ENCODE measurements around the gene ADGRA1.

The ADGRA1 gene, protein sequence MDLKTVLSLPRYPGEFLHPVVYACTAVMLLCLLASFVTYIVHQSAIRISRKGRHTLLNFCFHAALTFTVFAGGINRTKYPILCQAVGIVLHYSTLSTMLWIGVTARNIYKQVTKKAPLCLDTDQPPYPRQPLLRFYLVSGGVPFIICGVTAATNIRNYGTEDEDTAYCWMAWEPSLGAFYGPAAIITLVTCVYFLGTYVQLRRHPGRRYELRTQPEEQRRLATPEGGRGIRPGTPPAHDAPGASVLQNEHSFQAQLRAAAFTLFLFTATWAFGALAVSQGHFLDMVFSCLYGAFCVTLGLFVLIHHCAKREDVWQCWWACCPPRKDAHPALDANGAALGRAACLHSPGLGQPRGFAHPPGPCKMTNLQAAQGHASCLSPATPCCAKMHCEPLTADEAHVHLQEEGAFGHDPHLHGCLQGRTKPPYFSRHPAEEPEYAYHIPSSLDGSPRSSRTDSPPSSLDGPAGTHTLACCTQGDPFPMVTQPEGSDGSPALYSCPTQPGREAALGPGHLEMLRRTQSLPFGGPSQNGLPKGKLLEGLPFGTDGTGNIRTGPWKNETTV

DNA sequence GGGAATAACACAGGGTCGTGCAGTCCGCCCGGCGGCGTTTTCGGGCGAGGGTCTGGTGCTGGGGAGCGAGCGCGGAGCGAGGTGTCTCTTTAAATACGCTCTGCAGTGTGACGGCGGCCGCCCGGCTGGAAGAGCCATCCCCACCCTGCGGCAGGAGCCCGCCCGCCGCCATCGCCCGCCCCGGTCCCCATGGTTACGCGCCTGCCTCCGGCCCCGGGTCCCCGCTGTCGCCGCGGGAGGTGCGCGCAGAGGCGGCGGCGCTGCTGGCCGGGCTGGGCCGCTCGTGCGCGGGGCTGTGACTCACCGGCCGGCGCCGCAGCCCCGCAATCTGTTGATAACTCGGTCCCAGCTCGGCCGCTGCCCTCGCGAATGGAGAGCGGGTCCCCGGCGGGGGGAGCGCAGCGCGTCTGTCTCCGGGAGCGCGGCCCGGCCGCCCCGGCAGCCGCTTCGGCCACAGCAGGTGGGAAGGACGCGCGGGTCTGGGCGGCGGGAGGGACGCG lies at the start of gene ADGRA1:
TSS of gene ADGRA1 (plus strand) at position 246 of the 500 bp plus-strand sequence. CDS start 986 bp downstream, outside the sequence.
- TF ChIP-seq RAD21 (IDR thresholded peaks at IDR 0.05; ENCODE audit: low read depth) (no peak), TCF12 (IDR thresholded peaks at IDR 0.05; ENCODE audit: low read depth) (no peak)

DNA sequence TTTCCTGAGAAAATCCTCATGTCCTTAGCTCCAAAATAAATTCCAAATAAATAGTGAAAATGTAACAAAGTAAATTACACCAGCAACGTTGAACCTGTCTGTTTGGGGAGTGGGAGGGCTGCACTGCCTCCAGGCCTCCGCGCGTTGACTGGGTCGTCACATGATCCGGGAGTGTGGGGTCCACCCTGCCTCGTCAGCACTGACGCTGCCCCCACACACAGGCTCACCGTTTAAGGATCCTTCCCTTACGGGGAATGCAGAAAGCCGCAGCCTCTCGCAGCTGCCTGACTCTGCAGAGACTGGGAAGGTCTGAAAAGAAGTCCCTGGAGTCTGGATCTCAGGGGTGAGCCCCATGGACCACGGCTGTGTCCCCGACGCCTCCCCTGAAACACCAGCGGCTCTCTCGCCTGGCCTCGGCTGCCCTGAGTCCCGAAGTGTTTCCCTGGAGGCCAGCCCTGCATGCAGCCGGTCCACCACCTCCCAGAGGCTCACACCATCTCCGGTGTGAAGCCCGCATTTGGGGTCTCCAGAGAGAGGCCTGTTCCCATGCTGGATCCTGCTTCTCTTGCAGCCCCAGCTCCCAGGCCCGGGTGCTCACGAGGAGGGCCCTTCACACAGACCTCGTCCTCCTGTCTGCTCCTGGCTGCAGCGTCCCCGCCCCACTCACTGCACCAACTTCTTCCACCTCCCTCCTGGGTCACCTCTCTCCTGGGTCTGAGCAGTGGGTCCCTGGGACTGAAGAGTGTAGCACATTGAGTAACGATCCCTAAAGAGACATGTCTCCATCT lies 49.5 kb upstream of the ADGRA1 start:
- TF ChIP-seq NFIC (IDR thresholded peaks at IDR 0.05) (no peak), TCF12 (IDR thresholded peaks at IDR 0.05; ENCODE audit: low read depth) (no peak), YY1 (IDR thresholded peaks at IDR 0.05; ENCODE audit: low read depth) (no peak), TEAD4 (IDR thresholded peaks at IDR 0.05) (no peak), TAF1 (IDR thresholded peaks at IDR 0.05; ENCODE audit: low read depth) (no peak), EP300 (IDR thresholded peaks at IDR 0.05; ENCODE audit: borderline replicate concordance) (no peak), FOXM1 (IDR thresholded peaks at IDR 0.05; ENCODE audit: borderline replicate concordance, low read depth) (no peak), ZBTB7A (IDR thresholded peaks at IDR 0.05; ENCODE audit: low read depth) (no peak), EGR1 (IDR thresholded peaks at IDR 0.05) (no peak), CREB1 (IDR thresholded peaks at IDR 0.05; ENCODE audit: low read depth) (no peak), CEBPB (IDR thresholded peaks at IDR 0.05) (no peak), RAD21 (IDR thresholded peaks at IDR 0.05; ENCODE audit: low read depth) (no peak)
- TF ChIP-seq, protein P1, sequence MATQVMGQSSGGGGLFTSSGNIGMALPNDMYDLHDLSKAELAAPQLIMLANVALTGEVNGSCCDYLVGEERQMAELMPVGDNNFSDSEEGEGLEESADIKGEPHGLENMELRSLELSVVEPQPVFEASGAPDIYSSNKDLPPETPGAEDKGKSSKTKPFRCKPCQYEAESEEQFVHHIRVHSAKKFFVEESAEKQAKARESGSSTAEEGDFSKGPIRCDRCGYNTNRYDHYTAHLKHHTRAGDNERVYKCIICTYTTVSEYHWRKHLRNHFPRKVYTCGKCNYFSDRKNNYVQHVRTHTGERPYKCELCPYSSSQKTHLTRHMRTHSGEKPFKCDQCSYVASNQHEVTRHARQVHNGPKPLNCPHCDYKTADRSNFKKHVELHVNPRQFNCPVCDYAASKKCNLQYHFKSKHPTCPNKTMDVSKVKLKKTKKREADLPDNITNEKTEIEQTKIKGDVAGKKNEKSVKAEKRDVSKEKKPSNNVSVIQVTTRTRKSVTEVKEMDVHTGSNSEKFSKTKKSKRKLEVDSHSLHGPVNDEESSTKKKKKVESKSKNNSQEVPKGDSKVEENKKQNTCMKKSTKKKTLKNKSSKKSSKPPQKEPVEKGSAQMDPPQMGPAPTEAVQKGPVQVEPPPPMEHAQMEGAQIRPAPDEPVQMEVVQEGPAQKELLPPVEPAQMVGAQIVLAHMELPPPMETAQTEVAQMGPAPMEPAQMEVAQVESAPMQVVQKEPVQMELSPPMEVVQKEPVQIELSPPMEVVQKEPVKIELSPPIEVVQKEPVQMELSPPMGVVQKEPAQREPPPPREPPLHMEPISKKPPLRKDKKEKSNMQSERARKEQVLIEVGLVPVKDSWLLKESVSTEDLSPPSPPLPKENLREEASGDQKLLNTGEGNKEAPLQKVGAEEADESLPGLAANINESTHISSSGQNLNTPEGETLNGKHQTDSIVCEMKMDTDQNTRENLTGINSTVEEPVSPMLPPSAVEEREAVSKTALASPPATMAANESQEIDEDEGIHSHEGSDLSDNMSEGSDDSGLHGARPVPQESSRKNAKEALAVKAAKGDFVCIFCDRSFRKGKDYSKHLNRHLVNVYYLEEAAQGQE (IDR thresholded peaks at IDR 0.05; ENCODE audit: low read depth): no peak
- TF ChIP-seq, protein P2, sequence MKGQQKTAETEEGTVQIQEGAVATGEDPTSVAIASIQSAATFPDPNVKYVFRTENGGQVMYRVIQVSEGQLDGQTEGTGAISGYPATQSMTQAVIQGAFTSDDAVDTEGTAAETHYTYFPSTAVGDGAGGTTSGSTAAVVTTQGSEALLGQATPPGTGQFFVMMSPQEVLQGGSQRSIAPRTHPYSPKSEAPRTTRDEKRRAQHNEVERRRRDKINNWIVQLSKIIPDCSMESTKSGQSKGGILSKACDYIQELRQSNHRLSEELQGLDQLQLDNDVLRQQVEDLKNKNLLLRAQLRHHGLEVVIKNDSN (IDR thresholded peaks at IDR 0.05): no peak
- TF ChIP-seq, protein P3, sequence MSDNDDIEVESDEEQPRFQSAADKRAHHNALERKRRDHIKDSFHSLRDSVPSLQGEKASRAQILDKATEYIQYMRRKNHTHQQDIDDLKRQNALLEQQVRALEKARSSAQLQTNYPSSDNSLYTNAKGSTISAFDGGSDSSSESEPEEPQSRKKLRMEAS (IDR thresholded peaks at IDR 0.05): no peak

DNA sequence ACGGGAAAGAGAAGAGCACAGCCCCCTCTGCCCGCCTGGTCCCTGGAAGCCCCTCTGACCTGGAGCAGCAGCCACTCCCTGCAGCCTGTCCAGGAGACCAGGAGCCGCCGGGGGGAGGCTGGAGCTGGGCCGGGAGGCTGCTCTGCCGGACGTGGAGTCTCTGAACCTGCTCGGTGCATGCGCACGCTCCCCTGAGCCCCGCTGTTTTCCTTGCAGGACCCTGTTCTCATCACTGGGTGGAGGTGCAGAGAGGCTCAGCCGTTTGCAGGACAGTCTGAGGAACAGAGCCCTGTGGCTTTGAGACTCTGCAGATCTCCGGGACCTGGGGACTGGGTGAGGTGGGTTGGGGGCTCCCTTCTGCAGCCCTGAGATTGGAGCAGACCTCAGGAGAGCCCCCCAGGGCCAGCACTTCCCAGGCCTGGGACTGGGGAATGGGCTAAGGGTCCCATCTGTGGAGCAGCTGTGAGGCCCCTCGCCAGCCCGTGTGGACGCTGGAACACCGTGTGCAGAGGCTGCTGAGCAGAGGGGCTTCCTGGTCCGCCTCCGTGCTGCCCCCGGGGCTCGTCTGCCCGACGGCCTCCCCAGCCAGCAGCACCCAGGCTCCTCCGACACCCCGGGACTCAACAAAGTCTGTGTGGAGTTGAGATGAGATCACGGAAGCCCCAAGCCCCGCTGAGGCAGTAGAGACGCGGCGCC lies 48.5 kb upstream of the ADGRA1 start:
- TF ChIP-seq, protein P2 (IDR thresholded peaks at IDR 0.05): no peak
- TF ChIP-seq ZBTB7A (IDR thresholded peaks at IDR 0.05; ENCODE audit: low read depth): 0 out of 2 replicates have a peak, but pooled peaks have one; percentile 21

DNA sequence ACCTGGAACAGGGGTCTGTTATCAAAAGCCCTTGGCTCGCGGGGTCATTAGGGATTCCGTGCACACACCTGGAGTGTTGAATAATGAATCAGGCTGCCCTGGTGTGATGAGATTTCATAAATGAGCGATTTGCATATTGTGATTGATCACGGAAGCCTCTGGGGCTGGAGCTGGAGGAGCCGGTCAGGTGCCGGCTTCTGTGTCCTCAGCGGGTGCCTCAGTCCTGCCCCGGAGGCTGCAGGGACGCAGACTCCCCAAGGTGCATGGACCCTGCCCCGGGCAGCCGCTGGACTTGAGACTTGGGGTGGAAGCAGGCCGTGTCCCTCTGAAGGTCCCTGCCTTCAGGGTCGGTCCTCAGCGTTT lies 47.9 kb upstream of the ADGRA1 start:
- TF ChIP-seq ZBTB7A (IDR thresholded peaks at IDR 0.05; ENCODE audit: low read depth): no peak
- no peak for TF ChIP-seq EP300 (IDR thresholded peaks at IDR 0.05; ENCODE audit: borderline replicate concordance)
- TF ChIP-seq YY1 (IDR thresholded peaks at IDR 0.05; ENCODE audit: low read depth): no peak
- TF ChIP-seq, protein P2 (IDR thresholded peaks at IDR 0.05): no peak
- TF ChIP-seq, protein P1 (IDR thresholded peaks at IDR 0.05; ENCODE audit: low read depth): no peak
- no peak for TF ChIP-seq RAD21 (IDR thresholded peaks at IDR 0.05; ENCODE audit: low read depth)
- no peak for TF ChIP-seq FOXM1 (IDR thresholded peaks at IDR 0.05; ENCODE audit: borderline replicate concordance, low read depth)
- TF ChIP-seq TAF1 (IDR thresholded peaks at IDR 0.05; ENCODE audit: low read depth): no peak
- TF ChIP-seq NFIC (IDR thresholded peaks at IDR 0.05): no peak
- no peak for TF ChIP-seq TEAD4 (IDR thresholded peaks at IDR 0.05)
- TF ChIP-seq CREB1 (IDR thresholded peaks at IDR 0.05; ENCODE audit: low read depth): no peak
- TF ChIP-seq EGR1 (IDR thresholded peaks at IDR 0.05): no peak
- TF ChIP-seq CEBPB (IDR thresholded peaks at IDR 0.05): no peak
- no peak for TF ChIP-seq TCF12 (IDR thresholded peaks at IDR 0.05; ENCODE audit: low read depth)
- TF ChIP-seq, protein P3 (IDR thresholded peaks at IDR 0.05): no peak
